Activated CD4-positive, alpha-beta memory T cell treated with anti-CD3 and anti-CD28 coated beads, Interleukin-2, amount 10 ng/mL, durations not matched to agents 7 days and 5 days (primary cell): Measurements from ENCODE around the gene SHISA6. TPM values are rescaled to one million over a fixed set of nuclear protein-coding genes. Genes with fewer than 3 reads are reported as not detected.

ENCODE experiments used
- CTCF ChIA-PET: fragments of 350-600 bp; sonication (Branson Sonifier 250); formaldehyde crosslinking; loops from one replicate; lab custom pipeline; 2021; ENCODE audit warnings: antibody characterized with exemption, inconsistent platforms; lab: Charles Lee
- POLR2A ChIA-PET: fragments of 350-600 bp; sonication (Branson Sonifier 250); formaldehyde crosslinking; loops from one replicate; lab custom pipeline; 2021; ENCODE audit warnings: antibody characterized with exemption; lab: Charles Lee
- DNase-seq: peaks from one replicate; pipeline ENCODE4 v3.0.0-alpha.2; 2020
- H3K27ac Mint-ChIP-seq: one replicate; pipeline ENCODE4 v1.8.0; 2021; ENCODE audit warnings: mild to moderate bottlenecking, mixed read lengths
- H3K27me3 Mint-ChIP-seq: one replicate; pipeline ENCODE4 v1.8.0; 2021; ENCODE audit warnings: mixed read lengths
- H3K36me3 Mint-ChIP-seq: one replicate; pipeline ENCODE4 v1.8.0; 2021; ENCODE audit warnings: low read depth, mixed read lengths
- H3K4me1 Mint-ChIP-seq: one replicate; pipeline ENCODE4 v1.8.0; 2021; ENCODE audit warnings: mixed read lengths
- H3K4me3 Mint-ChIP-seq: one replicate; pipeline ENCODE4 v1.8.0; 2021; ENCODE audit warnings: mild to moderate bottlenecking, mixed read lengths
- H3K9me3 Mint-ChIP-seq: one replicate; pipeline ENCODE4 v1.8.0; 2021; ENCODE audit warnings: mixed read lengths
- total RNA-seq, 2 experiments: library from RNA; stranded (reverse); gene quantifications; one replicate each; pipeline ENCODE4 v1.2.3, GENCODE V29; 2021

Gene SHISA6
- total RNA-seq, 2 experiments from 2014 or later = not detected

DNA sequence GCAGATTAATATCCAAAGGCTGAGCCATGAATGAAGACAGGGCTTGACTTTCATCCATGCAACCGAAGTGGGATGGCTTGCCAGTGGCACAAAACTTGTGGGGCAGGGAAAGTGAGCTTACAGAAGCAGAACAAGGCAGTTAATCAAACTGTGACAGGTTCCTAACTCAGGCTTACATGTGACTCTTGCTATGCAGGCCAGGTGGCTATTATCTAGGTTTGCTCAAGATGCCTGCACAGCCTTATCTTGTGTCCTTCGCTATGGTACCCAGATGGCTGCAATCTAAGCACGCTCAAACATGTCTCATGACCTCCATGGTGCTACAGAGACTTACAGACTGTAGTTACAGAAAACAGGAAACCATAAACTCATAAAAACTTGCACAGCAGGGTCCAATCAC is 348.7 kb downstream of the SHISA6 start:
- DNase-seq = no peak
- peaks cover 3% of the 10 kb centered on the region for H3K9me3 Mint-ChIP-seq
- no peaks in the 10 kb centered on the region for H3K27me3 Mint-ChIP-seq
- ChIA-PET POLR2A (no interaction called here), CTCF (no interaction called here)
- no peaks in the 10 kb centered on the region for H3K4me1 Mint-ChIP-seq
- no peak overlapping the region for H3K4me3 Mint-ChIP-seq
- H3K36me3 Mint-ChIP-seq = no peaks in the 10 kb centered on the region
- H3K27ac Mint-ChIP-seq = no peak overlapping the region

DNA sequence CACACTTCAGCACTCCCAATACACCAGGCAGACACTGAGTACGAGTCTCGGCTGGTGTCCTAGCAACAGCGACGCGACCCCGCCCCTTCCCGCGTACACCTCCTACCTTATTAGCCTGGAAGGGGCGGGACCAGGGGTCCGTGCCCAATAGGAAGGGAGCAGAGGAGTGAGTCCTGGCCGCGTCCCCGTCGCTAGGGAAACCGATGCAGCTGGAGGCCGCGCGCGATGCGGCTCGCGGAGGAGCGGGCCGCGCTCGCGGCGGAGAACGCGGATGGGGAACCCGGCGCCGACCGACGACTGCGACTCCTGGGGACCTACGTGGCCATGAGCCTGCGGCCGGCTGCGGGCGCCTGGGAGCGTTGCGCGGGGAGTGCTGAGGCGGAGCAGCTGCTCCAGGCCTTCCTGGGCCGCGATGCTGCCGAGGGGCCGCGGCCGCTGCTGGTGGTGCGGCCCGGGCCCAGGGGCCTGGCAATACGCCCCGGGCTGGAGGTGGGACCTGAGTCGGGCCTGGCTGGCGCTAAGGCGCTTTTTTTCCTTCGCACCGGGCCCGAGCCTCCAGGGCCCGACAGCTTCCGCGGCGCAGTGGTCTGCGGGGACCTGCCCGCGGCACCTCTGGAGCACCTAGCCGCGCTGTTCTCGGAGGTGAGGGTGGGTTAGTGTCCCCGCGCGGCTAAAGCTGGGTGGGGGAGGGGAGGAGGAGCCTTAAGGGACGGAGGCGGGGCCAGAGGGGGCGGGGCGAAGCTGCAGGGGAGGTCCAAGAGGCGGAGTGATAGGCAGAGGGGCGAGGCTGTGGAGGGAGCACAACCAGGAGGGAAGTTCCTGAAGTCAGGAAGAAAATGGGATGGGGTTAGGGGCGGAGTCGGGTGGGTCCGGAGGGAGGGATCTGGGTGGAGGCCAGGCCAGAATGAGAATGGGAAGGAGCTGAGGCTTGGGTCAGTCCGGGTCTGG is 357.5 kb downstream of the SHISA6 start, which contains the start of gene DNAH9:
TSS of gene DNAH9 (plus strand) at position 197 of the 948 bp plus-strand sequence. CDS start at position 226, 29 bp downstream.
- H3K9me3 Mint-ChIP-seq = peaks cover 3% of the 10 kb centered on the region
- CTCF ChIA-PET = no interaction called here
- no peaks in the 10 kb centered on the region for H3K36me3 Mint-ChIP-seq
- peaks cover 7% of the 10 kb centered on the region for H3K27me3 Mint-ChIP-seq
- no peak for DNase-seq
- POLR2A ChIA-PET = no interaction called here
- H3K4me1 Mint-ChIP-seq = no peaks in the 10 kb centered on the region
- H3K4me3 Mint-ChIP-seq = no peak within 1 kb of the TSS
- H3K27ac Mint-ChIP-seq = no peak within 1 kb of the TSS

DNA sequence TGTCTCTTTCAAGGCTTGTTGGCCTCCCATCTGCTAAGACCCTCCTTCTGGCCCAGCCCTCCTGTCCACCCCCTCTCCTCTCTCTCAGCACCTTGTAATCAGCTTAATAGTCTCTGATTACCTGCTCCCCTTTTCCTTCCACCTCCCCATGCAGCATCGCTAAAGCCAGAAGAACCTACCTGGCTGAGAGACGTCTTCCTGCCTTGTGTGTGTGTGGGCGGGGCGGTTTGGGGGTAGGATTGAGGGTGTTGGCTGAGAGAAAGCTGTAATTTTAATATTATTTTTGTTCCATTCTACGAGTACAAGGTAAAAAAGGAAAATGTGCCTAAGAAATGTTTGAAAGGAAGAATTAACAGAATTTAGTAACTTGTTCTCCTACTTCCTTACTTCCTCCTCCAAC is 360.6 kb downstream of the SHISA6 start:
- H3K4me3 Mint-ChIP-seq = no peak overlapping the region
- ChIA-PET CTCF (no interaction called here), POLR2A (no interaction called here)
- peaks cover 8% of the 10 kb centered on the region for H3K9me3 Mint-ChIP-seq
- no peaks in the 10 kb centered on the region for H3K4me1 Mint-ChIP-seq
- no peak for DNase-seq
- peaks cover 7% of the 10 kb centered on the region for H3K27me3 Mint-ChIP-seq
- no peaks in the 10 kb centered on the region for H3K36me3 Mint-ChIP-seq
- H3K27ac Mint-ChIP-seq = no peak overlapping the region

- H3K36me3 Mint-ChIP-seq = no peaks in the 10 kb centered on the region
- no peaks in the 10 kb centered on the region for H3K27me3 Mint-ChIP-seq
- no peak for DNase-seq
- peaks cover 5% of the 10 kb centered on the region for H3K9me3 Mint-ChIP-seq
- H3K4me1 Mint-ChIP-seq = no peaks in the 10 kb centered on the region
- no peak overlapping the region for H3K27ac Mint-ChIP-seq
- H3K4me3 Mint-ChIP-seq = no peak overlapping the region
- ChIA-PET CTCF (no interaction called here), POLR2A (no interaction called here)
Observed at GRCh38 chr17:11608396-11608795, 367.4 kb downstream of the SHISA6 start.

GRCh38 chr17:11610999-11611566 is 370.1 kb downstream of the SHISA6 start:
- Mint-ChIP-seq H3K27me3 (no peaks in the 10 kb centered on the region), H3K27ac (no peak overlapping the region), H3K36me3 (no peaks in the 10 kb centered on the region), H3K4me1 (no peaks in the 10 kb centered on the region), H3K4me3 (no peak overlapping the region), H3K9me3 (peaks cover 1% of the 10 kb centered on the region)
- ChIA-PET CTCF (no interaction called here), POLR2A (no interaction called here)
- DNase-seq = no peak

DNA sequence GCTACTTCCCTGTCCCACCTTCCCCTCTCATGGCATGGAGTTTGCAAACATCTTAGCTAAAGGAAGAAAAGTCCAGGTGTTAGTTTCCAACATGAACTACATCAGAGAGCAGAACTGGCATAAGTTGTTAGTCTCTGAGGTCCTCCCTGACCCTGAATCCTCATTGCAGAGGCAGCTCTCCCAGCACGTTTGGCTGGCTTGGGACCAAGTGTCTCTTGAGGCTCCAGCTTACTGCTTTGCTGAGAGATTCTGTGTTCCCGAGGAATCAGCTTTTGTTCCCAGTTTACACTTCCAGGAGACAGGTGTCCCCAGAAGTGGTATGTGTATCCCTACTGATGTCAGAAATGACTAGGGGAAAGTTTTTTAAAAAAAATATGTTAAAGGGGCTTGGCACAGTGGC is 371.9 kb downstream of the SHISA6 start:
- peaks cover 3% of the 10 kb centered on the region for H3K9me3 Mint-ChIP-seq
- H3K27ac Mint-ChIP-seq = no peak overlapping the region
- H3K4me3 Mint-ChIP-seq = no peak overlapping the region
- ChIA-PET CTCF (no interaction called here), POLR2A (no interaction called here)
- DNase-seq = no peak
- H3K27me3 Mint-ChIP-seq = no peaks in the 10 kb centered on the region
- H3K4me1 Mint-ChIP-seq = no peaks in the 10 kb centered on the region
- H3K36me3 Mint-ChIP-seq = no peaks in the 10 kb centered on the region
